CD4-positive, alpha-beta T cell (primary cell): Measurements from ENCODE around the gene CASQ2. TPM values are rescaled to one million over a fixed set of nuclear protein-coding genes. Genes with fewer than 3 reads are reported as not detected.

Source experiments
- ATAC-seq: fragments of 200-7000 bp; cut with Tn5 transposase; one replicate; pipeline ENCODE4 v1.10.0; 2022; ENCODE audit warnings: mild to moderate bottlenecking; ENCODE audit not compliant: poor library complexity
- CTCF ChIA-PET: fragments of 350-600 bp; sonication (Branson Sonifier 250); formaldehyde crosslinking; loops from one replicate; lab custom pipeline; 2021; ENCODE audit warnings: antibody characterized with exemption, inconsistent platforms; lab: Charles Lee
- POLR2A ChIA-PET: fragments of 350-600 bp; sonication (Branson Sonifier 250); formaldehyde crosslinking; loops from one replicate; lab custom pipeline; 2021; ENCODE audit warnings: antibody characterized with exemption, inconsistent platforms; lab: Charles Lee
- DNase-seq, 14 experiments: peaks; one replicate each; pipeline ENCODE4 v3.0.0-alpha.2; 2013 to 2020; ENCODE audit warnings: mixed read lengths in 2 of 14
- H3K27ac ChIP-seq, 2 donors: one replicate each; pipeline versions ENCODE4 v1.5.1 to v1.7.0; 2013; ENCODE audit warnings: low read length in 2 of 2, low read depth in 1 of 2, mild to moderate bottlenecking in 1 of 2
- H3K27me3 ChIP-seq, 2 experiments: 1 replicate in 1 of 2; 2 replicates in 1 of 2; pipeline versions ENCODE4 v1.6.1 to v1.7.0; 2013; ENCODE audit warnings: low read length in 2 of 2, control low read depth in 1 of 2, mild to moderate bottlenecking in 1 of 2, moderate library complexity in 1 of 2; ENCODE audit not compliant: insufficient read depth in 2 of 2, control insufficient read depth in 1 of 2
- H3K36me3 ChIP-seq: one replicate; pipeline ENCODE4 v1.6.1; 2013; ENCODE audit warnings: low read length, control low read depth; ENCODE audit not compliant: insufficient read depth
- H3K4me1 ChIP-seq: one replicate; pipeline ENCODE4 v1.6.1; 2013; ENCODE audit warnings: low read length, control low read depth; ENCODE audit not compliant: insufficient read depth
- H3K4me3 ChIP-seq: one replicate; pipeline ENCODE4 v1.5.1; 2013; ENCODE audit warnings: mild to moderate bottlenecking, low read length, moderate library complexity
- H3K9me3 ChIP-seq, 2 experiments: 1 replicate in 1 of 2; 2 replicates in 1 of 2; pipeline versions ENCODE4 v1.6.1 to v1.7.0; 2013; ENCODE audit warnings: low read length in 2 of 2, mild to moderate bottlenecking in 2 of 2, control low read depth in 1 of 2, moderate library complexity in 1 of 2; ENCODE audit not compliant: control insufficient read depth in 1 of 2, insufficient read depth in 1 of 2
- H3K27ac Mint-ChIP-seq: one replicate; pipeline ENCODE4 v1.8.0; 2020; ENCODE audit warnings: mixed read lengths
- H3K27me3 Mint-ChIP-seq: one replicate; pipeline ENCODE4 v1.8.0; 2021; ENCODE audit warnings: mixed read lengths
- H3K36me3 Mint-ChIP-seq: one replicate; pipeline ENCODE4 v1.8.0; 2021; ENCODE audit warnings: low read depth, mixed read lengths
- H3K4me1 Mint-ChIP-seq: one replicate; pipeline ENCODE4 v1.8.0; 2021; ENCODE audit warnings: low read depth, mixed read lengths
- H3K4me3 Mint-ChIP-seq: one replicate; pipeline ENCODE4 v1.8.0; 2020; ENCODE audit warnings: mild to moderate bottlenecking, mixed read lengths
- H3K9me3 Mint-ChIP-seq: one replicate; pipeline ENCODE4 v1.8.0; 2020; ENCODE audit warnings: mixed read lengths
- CTCF ChIP-seq: fragments of 200-600 bp; IDR thresholded peaks from one replicate; pipeline ENCODE4 v1.8.0; 2022; ENCODE audit warnings: antibody characterized with exemption, mild to moderate bottlenecking
- intact Hi-C, 2 experiments: fragments of 100-400 bp; cut with DNase I in 1 of 2; cut with micrococcal nuclease in 1 of 2; formaldehyde crosslinking; loops; one replicate each; pipeline versions ENCODE4 v1.15.1 to v1.9.0; 2023 to 2025; cut with DNase I, micrococcal nuclease
- total RNA-seq, 174 experiments: library from RNA in 2 of 174; stranded (reverse) in 2 of 174; gene quantifications; one replicate each; pipeline ENCODE4 v1.2.3 and lab custom pipeline; 2021 to 2026

The CASQ2 gene
- total RNA-seq, 2 experiments from 2014 or later = not detected

DNA sequence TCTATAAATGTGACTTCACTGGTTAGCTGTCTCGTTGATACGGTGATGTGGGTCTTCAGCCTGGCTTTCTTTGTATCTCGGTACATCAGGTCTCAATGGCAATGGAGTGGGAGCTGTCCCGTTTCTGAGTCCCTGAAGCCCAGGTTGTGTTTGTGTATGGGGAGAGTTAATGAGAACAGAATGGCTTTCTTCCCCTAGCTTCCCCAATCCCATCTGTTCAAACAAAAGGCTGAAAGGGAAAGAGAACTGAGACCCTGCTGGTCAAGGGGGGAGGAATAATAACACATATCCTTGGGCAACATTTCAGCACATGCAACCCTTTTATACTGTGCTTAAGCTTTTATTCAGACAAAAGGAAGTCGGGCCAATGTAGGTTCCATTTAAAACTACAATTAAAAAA, 28.4 kb upstream of the CASQ2 start:
- ATAC-seq (no peak), DNase-seq (no peak)
- H3K36me3 ChIP-seq = no peaks in the 10 kb centered on the region
- ChIA-PET CTCF (no interaction called here), POLR2A (no interaction called here)
- no peak overlapping the region for H3K27ac ChIP-seq
- H3K27me3 Mint-ChIP-seq = peaks cover 45% of the 10 kb centered on the region
- H3K4me1 ChIP-seq = no peaks in the 10 kb centered on the region
- no peaks in the 10 kb centered on the region for H3K4me1 Mint-ChIP-seq
- intact Hi-C loops = no loop called here
- H3K9me3 ChIP-seq = no peaks in the 10 kb centered on the region
- H3K27ac Mint-ChIP-seq = no peak overlapping the region
- H3K36me3 Mint-ChIP-seq = no peaks in the 10 kb centered on the region
- TF ChIP-seq CTCF = no peak
- H3K4me3 Mint-ChIP-seq = no peak overlapping the region
- H3K27me3 ChIP-seq = peaks cover 0 to 8% of the 10 kb centered on the region in 2 experiments
- H3K9me3 Mint-ChIP-seq = no peaks in the 10 kb centered on the region
- no peak overlapping the region for H3K4me3 ChIP-seq

DNA sequence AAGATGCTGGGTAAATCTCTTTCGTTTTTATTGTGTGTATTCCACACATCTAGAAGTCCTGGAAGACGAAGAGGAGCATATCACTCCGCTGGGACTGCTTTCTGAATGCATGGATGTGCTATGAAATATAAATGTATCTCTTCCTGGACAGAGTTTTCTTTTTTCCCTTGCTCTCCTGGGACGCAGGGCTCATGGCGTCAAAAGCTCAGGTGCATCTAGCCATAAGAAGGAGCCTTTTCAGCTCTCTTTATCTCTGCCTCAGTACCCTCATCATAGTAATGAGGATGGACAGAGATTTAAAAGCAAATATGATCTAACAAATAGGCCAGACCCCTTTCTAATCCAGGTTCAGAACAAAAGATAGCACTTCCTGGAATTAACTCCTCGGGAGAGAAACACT, 27.5 kb upstream of the CASQ2 start:
- Mint-ChIP-seq H3K4me3 (no peak overlapping the region), H3K27ac (no peak overlapping the region), H3K27me3 (peaks cover 46% of the 10 kb centered on the region), H3K4me1 (no peaks in the 10 kb centered on the region), H3K36me3 (no peaks in the 10 kb centered on the region), H3K9me3 (no peaks in the 10 kb centered on the region)
- Histone ChIP-seq H3K27ac (no peak overlapping the region), H3K36me3 (no peaks in the 10 kb centered on the region), H3K4me1 (no peaks in the 10 kb centered on the region), H3K4me3 (no peak overlapping the region), H3K27me3 (peaks cover 4 to 8% of the 10 kb centered on the region in 2 experiments), H3K9me3 (no peaks in the 10 kb centered on the region)
- ChIA-PET POLR2A (no interaction called here), CTCF (no interaction called here)
- ATAC-seq (no peak), DNase-seq (no peak)
- intact Hi-C loops = no loop called here
- TF ChIP-seq CTCF = no peak

GRCh38 chr1:115794976-115795639, 26.6 kb upstream of the CASQ2 start:
- Mint-ChIP-seq H3K9me3 (no peaks in the 10 kb centered on the region), H3K4me1 (no peaks in the 10 kb centered on the region), H3K27ac (no peak overlapping the region), H3K36me3 (no peaks in the 10 kb centered on the region), H3K27me3 (peaks cover 45% of the 10 kb centered on the region), H3K4me3 (no peak overlapping the region)
- no peak overlapping the region for H3K4me3 ChIP-seq
- H3K9me3 ChIP-seq = no peaks in the 10 kb centered on the region
- no peaks in the 10 kb centered on the region for H3K4me1 ChIP-seq
- DNase-seq (no peak), ATAC-seq (no peak)
- peaks cover 4 to 8% of the 10 kb centered on the region in 2 experiments for H3K27me3 ChIP-seq
- CTCF ChIA-PET = no interaction called here
- no peak overlapping the region for H3K27ac ChIP-seq
- no peak for TF ChIP-seq CTCF
- H3K36me3 ChIP-seq = no peaks in the 10 kb centered on the region
- intact Hi-C loops = no loop called here
- POLR2A ChIA-PET = no interaction called here
